Measurements from ENCODE around the gene SLAIN1. TPM values are rescaled to one million over a fixed set of nuclear protein-coding genes. Genes with fewer than 3 reads are reported as not detected.
"Not testable (repeated sequence)": the region's sequence is repeated elsewhere in the genome, so short reads cannot be mapped to it uniquely, and the experiment has no call there.

SLAIN1 gene
- 10 to 100 TPM; 37.4 to 41.8 (median 38.9) TPM for total RNA-seq
- total RNA-seq (2013), result 60.9 TPM
- total RNA-seq, result 26.7 to 66.9 (median 46.9) reads per million in 29 experiments

DNA sequence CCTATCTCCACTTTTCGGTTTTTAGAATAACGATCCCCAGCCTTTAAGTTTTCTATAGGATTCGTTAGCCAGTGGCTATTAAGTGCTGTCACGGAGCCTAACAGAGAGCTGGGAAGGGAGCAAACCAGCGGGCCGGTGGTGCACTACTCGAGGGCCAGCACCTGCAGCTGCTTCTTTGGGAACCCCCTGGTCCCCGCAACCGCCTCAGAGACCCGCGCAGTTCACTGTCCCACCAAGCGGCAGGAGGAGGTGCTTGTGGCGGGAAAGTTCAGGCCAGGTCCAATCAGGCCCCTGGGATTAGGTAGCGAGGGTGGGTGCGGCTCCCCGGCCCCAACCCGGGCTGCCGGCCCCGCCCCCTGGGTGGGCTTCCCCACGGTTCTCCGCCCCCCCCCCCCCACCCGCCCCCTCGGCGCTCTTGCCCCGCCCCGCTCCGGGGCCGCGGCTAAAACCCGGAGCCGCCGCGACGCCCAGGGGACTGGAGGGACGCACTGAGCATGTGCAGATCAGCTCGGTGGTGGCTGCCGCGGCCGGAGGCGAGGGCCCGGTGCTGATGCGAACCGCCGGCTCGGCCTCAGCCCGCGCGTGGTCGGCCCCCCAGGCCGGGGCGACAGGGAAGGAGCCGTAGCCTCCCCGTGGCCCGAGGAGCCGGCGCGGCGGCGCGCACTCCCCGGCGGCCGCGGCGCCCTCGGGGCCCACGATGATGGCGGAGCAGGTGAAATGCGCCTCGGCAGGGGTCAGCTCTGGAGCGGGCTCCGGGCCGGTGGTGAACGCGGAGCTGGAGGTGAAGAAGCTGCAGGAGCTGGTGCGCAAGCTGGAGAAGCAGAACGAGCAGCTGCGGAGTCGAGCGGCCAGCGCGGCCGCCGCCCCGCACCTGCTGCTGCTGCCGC, at the start of gene SLAIN1:
TSS of gene SLAIN1 (plus strand) at position 471 of the 887 bp plus-strand sequence. CDS start at position 698, 227 bp downstream.
- peaks cover 3% of the 10 kb centered on the region for H3K36me3 Mint-ChIP-seq

DNA sequence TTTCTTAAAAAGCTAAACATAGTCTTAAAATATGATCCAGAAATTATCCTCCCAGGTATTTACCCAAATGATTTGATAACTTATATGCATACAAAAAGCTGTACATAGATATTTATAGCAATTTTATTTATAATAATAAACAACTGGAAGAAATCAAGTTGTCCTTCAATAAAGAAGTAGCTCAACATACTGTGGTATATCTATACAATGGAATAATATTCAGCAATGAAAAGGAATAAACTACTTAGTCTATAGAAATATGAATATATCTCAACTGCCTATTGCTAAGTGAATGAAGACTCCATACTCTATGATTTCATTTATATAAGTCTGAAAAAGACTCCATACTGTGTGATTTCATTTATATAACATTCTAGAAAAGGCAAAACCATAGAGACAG, 47.1 kb upstream of the SLAIN1 start:
- no peak overlapping the region for H3K4me3 Mint-ChIP-seq
- Histone ChIP-seq H3K4me3 (ENCODE audit: control insufficient read depth in 1 of 2, extremely low read depth in 1 of 2, low read length in 1 of 2) (no peak overlapping the region), H3K4me1 (ENCODE audit: control insufficient read depth in 1 of 2, extremely low read depth in 1 of 2, insufficient read depth in 2 of 2, low read length in 2 of 2) (no peaks in the 10 kb centered on the region), H3K27me3 (replicated peaks in 1 of 2; ENCODE audit: control insufficient read depth in 2 of 2, extremely low read depth in 1 of 2, insufficient read depth in 2 of 2, low read length in 1 of 2) (peaks cover 0 to 4% of the 10 kb centered on the region in 2 experiments), H3K36me3 (ENCODE audit: control insufficient read depth in 2 of 2, extremely low read depth in 1 of 2, insufficient read depth in 1 of 2, low read length in 1 of 2) (no peaks in the 10 kb centered on the region), H3K27ac (ENCODE audit: low read length) (no peak overlapping the region), H3K9me3 (no peaks in the 10 kb centered on the region)
- no peaks in the 10 kb centered on the region for H3K4me1 Mint-ChIP-seq
- POLR2A ChIA-PET, result no interaction called here
- peaks cover 3 to 8% (median 8%) of the 10 kb centered on the region in 3 donors for H3K9me3 Mint-ChIP-seq
- ATAC-seq (replicated peaks in 1 of 4), result no peak
- peaks cover 4% of the 10 kb centered on the region for H3K36me3 Mint-ChIP-seq
- CTCF ChIA-PET, result no interaction called here
- peaks cover 6 to 14% of the 10 kb centered on the region in 2 donors for H3K27me3 Mint-ChIP-seq
- no peak for DNase-seq
- no peak overlapping the region for H3K27ac Mint-ChIP-seq

More for the DNA sequence above, at the start of gene SLAIN1:
- Mint-ChIP-seq H3K27me3 (no peaks in the 10 kb centered on the region), H3K9me3 (no peaks in the 10 kb centered on the region), H3K4me1 (peaks cover 46 to 50% (median 46%) of the 10 kb centered on the region in 3 donors), H3K27ac (peak within 1 kb of the TSS; percentile 77 to 96), H3K4me3 (peak within 1 kb of the TSS; percentile 93 to 99 (median 97))
- H3K9me3 ChIP-seq, result no peaks in the 10 kb centered on the region
- no peaks in the 10 kb centered on the region for H3K27me3 ChIP-seq (replicated peaks in 1 of 2; ENCODE audit: control insufficient read depth in 2 of 2, extremely low read depth in 1 of 2, insufficient read depth in 2 of 2, low read length in 1 of 2)
- 1% methylated on average over 66 of the region's 86 CpGs for WGBS (ENCODE audit: insufficient coverage)
- H3K4me3 ChIP-seq (ENCODE audit: control insufficient read depth in 1 of 2, extremely low read depth in 1 of 2, low read length in 1 of 2), result peak within 1 kb of the TSS; percentile 88 to 93
- peak; percentile 80 to 85 (median 82) for ATAC-seq (replicated peaks in 1 of 4)
- peak within 1 kb of the TSS; percentile 89 for H3K27ac ChIP-seq (ENCODE audit: low read length)
- CTCF ChIA-PET, result interaction anchor here (0.5 to 1.3 kb wide), 3 partner anchors 219 to 1894 kb away, joined by 3 to 4 read pairs (median 3); no protein-coding TSS in a partner anchor
- no peaks in the 10 kb centered on the region for H3K36me3 ChIP-seq (ENCODE audit: control insufficient read depth in 2 of 2, extremely low read depth in 1 of 2, insufficient read depth in 1 of 2, low read length in 1 of 2)
- DNase-seq, result peak; percentile 72 to 91 (median 81)
- POLR2A ChIA-PET, result interaction anchor here in 1 of 2 donors (0.9 kb wide), 1 partner anchor 8 kb away, joined by 7 read pairs; no protein-coding TSS in a partner anchor
- peaks cover 11 to 20% of the 10 kb centered on the region in 2 experiments for H3K4me1 ChIP-seq (ENCODE audit: control insufficient read depth in 1 of 2, extremely low read depth in 1 of 2, insufficient read depth in 2 of 2, low read length in 2 of 2)

DNA sequence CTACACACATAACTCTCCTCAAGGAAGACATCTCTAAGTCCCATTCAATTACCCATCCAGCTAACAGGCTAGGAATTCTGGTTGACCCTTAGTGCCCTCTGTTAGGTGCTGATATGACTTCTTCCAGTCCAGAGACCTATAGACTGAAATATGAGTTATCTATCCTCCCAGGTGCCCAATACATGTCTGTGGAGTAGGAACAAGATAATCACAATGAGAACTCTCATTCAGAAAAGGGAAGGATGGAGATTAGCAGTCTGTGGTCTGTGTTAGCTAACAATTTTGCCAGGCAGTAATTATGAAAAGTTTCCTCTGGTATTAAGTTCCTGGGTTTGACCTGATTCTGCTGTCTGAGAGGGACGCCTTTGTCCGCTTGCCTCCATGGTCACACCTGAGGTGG, 44.2 kb upstream of the SLAIN1 start:
- H3K27ac Mint-ChIP-seq, result no peak overlapping the region
- H3K4me3 ChIP-seq (ENCODE audit: control insufficient read depth in 1 of 2, extremely low read depth in 1 of 2, low read length in 1 of 2), result no peak overlapping the region
- H3K36me3 Mint-ChIP-seq, result peaks cover 4% of the 10 kb centered on the region
- ATAC-seq (replicated peaks in 1 of 4) (no peak), DNase-seq (no peak)
- CTCF ChIA-PET, result interaction anchor here (0.7 kb wide), 2 partner anchors 43 to 56 kb away, joined by 3 to 7 read pairs; no protein-coding TSS in a partner anchor
- H3K27ac ChIP-seq (ENCODE audit: low read length), result no peak overlapping the region
- POLR2A ChIA-PET, result no interaction called here
- no peaks in the 10 kb centered on the region for H3K27me3 ChIP-seq (replicated peaks in 1 of 2; ENCODE audit: control insufficient read depth in 2 of 2, extremely low read depth in 1 of 2, insufficient read depth in 2 of 2, low read length in 1 of 2)
- no peaks in the 10 kb centered on the region for H3K36me3 ChIP-seq (ENCODE audit: control insufficient read depth in 2 of 2, extremely low read depth in 1 of 2, insufficient read depth in 1 of 2, low read length in 1 of 2)
- 17% methylated on average over 1 of the region's 2 CpGs for WGBS (ENCODE audit: insufficient coverage)
- H3K9me3 ChIP-seq, result no peaks in the 10 kb centered on the region
- H3K4me3 Mint-ChIP-seq, result no peak overlapping the region
- H3K9me3 Mint-ChIP-seq, result peaks cover 3 to 8% (median 8%) of the 10 kb centered on the region in 3 donors
- no peaks in the 10 kb centered on the region for H3K4me1 ChIP-seq (ENCODE audit: control insufficient read depth in 1 of 2, extremely low read depth in 1 of 2, insufficient read depth in 2 of 2, low read length in 2 of 2)
- no peaks in the 10 kb centered on the region for H3K4me1 Mint-ChIP-seq
- peaks cover 4 to 14% of the 10 kb centered on the region in 2 donors for H3K27me3 Mint-ChIP-seq

DNA sequence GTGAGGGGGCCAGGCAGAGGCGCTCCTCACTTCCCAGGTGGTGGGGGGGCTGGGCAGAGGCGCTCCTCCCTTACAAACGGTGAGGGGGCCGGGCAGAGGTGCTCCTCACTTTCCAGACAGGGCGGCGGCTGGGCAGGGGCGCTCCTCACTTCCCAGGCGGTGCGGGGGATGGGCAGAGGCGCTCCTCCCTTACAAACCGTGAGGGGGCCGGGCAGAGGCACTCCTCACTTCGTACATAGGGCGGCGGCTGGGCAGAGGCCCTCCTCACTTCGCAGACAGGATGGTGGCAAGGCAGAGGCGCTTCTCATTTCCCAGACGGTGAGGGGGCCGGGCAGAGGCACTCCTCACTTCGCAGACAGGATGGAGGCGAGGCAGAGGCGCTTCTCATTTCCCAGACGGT, 37.5 kb upstream of the SLAIN1 start:
- not testable (repeated sequence) for H3K4me1 Mint-ChIP-seq, H3K9me3 ChIP-seq

DNA sequence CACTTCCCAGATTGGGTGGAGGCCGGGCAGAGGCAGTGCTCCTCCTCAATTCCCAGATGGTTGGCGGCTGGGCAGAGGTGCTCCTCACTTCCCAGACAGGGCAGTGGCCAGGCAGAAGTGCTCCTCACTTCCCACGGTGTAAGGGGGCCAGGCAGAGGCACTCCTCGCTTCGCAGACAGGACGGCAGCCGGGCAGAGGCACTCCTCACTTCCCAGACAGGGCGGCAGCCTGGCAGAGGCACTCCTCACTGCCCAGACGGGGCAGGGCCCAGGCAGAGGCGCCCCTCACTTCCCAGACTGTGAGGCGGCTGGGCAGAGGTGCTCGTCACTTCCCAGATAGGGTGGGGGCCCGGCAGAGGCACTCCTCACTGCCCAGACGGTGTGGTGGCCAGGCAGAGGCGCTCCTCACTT, 36.6 kb upstream of the SLAIN1 start:
- Mint-ChIP-seq H3K27me3 (peaks cover 3 to 4% of the 10 kb centered on the region in 2 donors), H3K36me3 (no peaks in the 10 kb centered on the region)
- no peak for DNase-seq

More for the DNA sequence above, 37.5 kb upstream of the SLAIN1 start:
- ATAC-seq (replicated peaks in 1 of 4); H3K36me3 Mint-ChIP-seq; CTCF ChIA-PET; H3K9me3 Mint-ChIP-seq; H3K27ac ChIP-seq (ENCODE audit: low read length); H3K4me3 ChIP-seq (ENCODE audit: control insufficient read depth in 1 of 2, extremely low read depth in 1 of 2, low read length in 1 of 2); DNase-seq; H3K4me1 ChIP-seq (ENCODE audit: control insufficient read depth in 1 of 2, extremely low read depth in 1 of 2, insufficient read depth in 2 of 2, low read length in 2 of 2); POLR2A ChIA-PET; H3K36me3 ChIP-seq (ENCODE audit: control insufficient read depth in 2 of 2, extremely low read depth in 1 of 2, insufficient read depth in 1 of 2, low read length in 1 of 2); H3K4me3 Mint-ChIP-seq; H3K27ac Mint-ChIP-seq; H3K27me3 Mint-ChIP-seq; H3K27me3 ChIP-seq (replicated peaks in 1 of 2; ENCODE audit: control insufficient read depth in 2 of 2, extremely low read depth in 1 of 2, insufficient read depth in 2 of 2, low read length in 1 of 2): not testable (repeated sequence)
- WGBS (ENCODE audit: insufficient coverage), result 81% methylated on average over 15 of the region's 23 CpGs

DNA sequence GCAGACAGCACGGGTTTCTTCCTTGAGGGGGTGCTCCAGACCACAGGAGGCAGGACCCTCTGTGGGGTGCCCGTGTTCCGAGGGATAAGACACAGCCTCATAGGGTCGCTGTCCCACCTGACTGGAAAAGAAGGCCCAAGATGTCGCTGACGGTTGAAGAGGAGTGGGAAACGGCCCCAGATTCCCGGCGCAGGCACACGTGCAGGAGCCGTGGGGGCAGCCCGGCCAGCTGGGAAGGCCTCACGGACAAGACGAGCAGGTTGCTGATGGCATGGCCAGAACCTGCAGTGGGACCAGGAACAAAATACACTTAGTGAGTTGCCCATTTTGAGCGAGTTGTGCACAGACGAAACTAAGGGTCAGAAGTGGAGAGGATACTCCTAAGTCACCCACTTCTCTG, 35.2 kb upstream of the SLAIN1 start:
- H3K27me3 ChIP-seq (replicated peaks in 1 of 2; ENCODE audit: control insufficient read depth in 2 of 2, extremely low read depth in 1 of 2, insufficient read depth in 2 of 2, low read length in 1 of 2); H3K27ac ChIP-seq (ENCODE audit: low read length); H3K36me3 ChIP-seq (ENCODE audit: control insufficient read depth in 2 of 2, extremely low read depth in 1 of 2, insufficient read depth in 1 of 2, low read length in 1 of 2); CTCF ChIA-PET; H3K4me3 Mint-ChIP-seq; DNase-seq; H3K27ac Mint-ChIP-seq; POLR2A ChIA-PET; H3K9me3 ChIP-seq; H3K9me3 Mint-ChIP-seq; H3K4me1 Mint-ChIP-seq; ATAC-seq (replicated peaks in 1 of 4); H3K4me1 ChIP-seq (ENCODE audit: control insufficient read depth in 1 of 2, extremely low read depth in 1 of 2, insufficient read depth in 2 of 2, low read length in 2 of 2); H3K4me3 ChIP-seq (ENCODE audit: control insufficient read depth in 1 of 2, extremely low read depth in 1 of 2, low read length in 1 of 2); H3K36me3 Mint-ChIP-seq: not testable (repeated sequence)
- H3K27me3 Mint-ChIP-seq, result peaks cover 10% of the 10 kb centered on the region in 2 donors
- 87% methylated on average over 14 of the region's 16 CpGs for WGBS (ENCODE audit: insufficient coverage)

More for the DNA sequence above, 36.6 kb upstream of the SLAIN1 start:
- H3K27me3 ChIP-seq (replicated peaks in 1 of 2; ENCODE audit: control insufficient read depth in 2 of 2, extremely low read depth in 1 of 2, insufficient read depth in 2 of 2, low read length in 1 of 2), result peaks cover 0 to 4% of the 10 kb centered on the region in 2 experiments
- H3K4me3 ChIP-seq (ENCODE audit: control insufficient read depth in 1 of 2, extremely low read depth in 1 of 2, low read length in 1 of 2), result no peak overlapping the region
- no peaks in the 10 kb centered on the region for H3K36me3 ChIP-seq (ENCODE audit: control insufficient read depth in 2 of 2, extremely low read depth in 1 of 2, insufficient read depth in 1 of 2, low read length in 1 of 2)
- no peak for ATAC-seq (replicated peaks in 1 of 4)
- Mint-ChIP-seq H3K4me1 (no peaks in the 10 kb centered on the region), H3K4me3 (no peak overlapping the region), H3K9me3 (no peaks in the 10 kb centered on the region), H3K27ac (no peak overlapping the region)
- ChIA-PET POLR2A (no interaction called here), CTCF (no interaction called here)
- 83% methylated on average over 13 of the region's 15 CpGs for WGBS (ENCODE audit: insufficient coverage)
- no peak overlapping the region for H3K27ac ChIP-seq (ENCODE audit: low read length)
- no peaks in the 10 kb centered on the region for H3K4me1 ChIP-seq (ENCODE audit: control insufficient read depth in 1 of 2, extremely low read depth in 1 of 2, insufficient read depth in 2 of 2, low read length in 2 of 2)
- H3K9me3 ChIP-seq, result no peaks in the 10 kb centered on the region
